Hepatocyte (in vitro differentiated cells): ENCODE measurements around the gene CBX6. TPM values are rescaled to one million over a fixed set of nuclear protein-coding genes. Genes with fewer than 3 reads are reported as not detected.
A peak's percentile ranks its signal among the peaks of the same experiment; 100 is the strongest.

Experiments used
- DNase-seq: peaks from one replicate; pipeline ENCODE4 v3.0.0-alpha.2; 2016; ENCODE audit warnings: low spot score
- H2AFZ ChIP-seq: fragments of 200-600 bp; sonication (generic); 2 replicates; pipeline ENCODE4 v1.6.0; 2016; ENCODE audit warnings: antibody characterized with exemption, mild to moderate bottlenecking
- H3K27ac ChIP-seq: fragments of 200-600 bp; sonication (generic); 2 replicates; pipeline ENCODE4 v1.5.1; 2016; ENCODE audit warnings: mild to moderate bottlenecking
- H3K27me3 ChIP-seq: fragments of 200-600 bp; sonication (generic); 2 replicates; pipeline ENCODE4 v1.6.1; 2016
- H3K36me3 ChIP-seq: fragments of 200-600 bp; sonication (generic); replicated peaks from 2 replicates; pipeline ENCODE4 v1.5.1; 2016; ENCODE audit warnings: low read depth; ENCODE audit not compliant: insufficient read depth
- H3K4me1 ChIP-seq: fragments of 200-600 bp; sonication (generic); 2 replicates; pipeline ENCODE4 v1.5.1; 2016; ENCODE audit warnings: mild to moderate bottlenecking, moderate library complexity; ENCODE audit not compliant: insufficient read depth
- H3K4me2 ChIP-seq: fragments of 200-600 bp; sonication (generic); 2 replicates; pipeline ENCODE4 v1.6.0; 2016
- H3K4me3 ChIP-seq: fragments of 200-600 bp; sonication (generic); 2 replicates; pipeline ENCODE4 v1.5.1; 2016; ENCODE audit warnings: mild to moderate bottlenecking
- H3K79me2 ChIP-seq: fragments of 200-600 bp; sonication (generic); 2 replicates; pipeline ENCODE4 v1.6.0; 2017; ENCODE audit warnings: mild to moderate bottlenecking
- H3K9me2 ChIP-seq: fragments of 200-600 bp; sonication (generic); replicated peaks from 2 replicates; pipeline ENCODE4 v1.6.0; 2017; ENCODE audit warnings: mild to moderate bottlenecking; ENCODE audit not compliant: insufficient read depth
- H3K9me3 ChIP-seq: fragments of 200-600 bp; sonication (generic); 2 replicates; pipeline ENCODE4 v1.5.1; 2016; ENCODE audit warnings: low read depth, mild to moderate bottlenecking
- H4K20me1 ChIP-seq: fragments of 200-600 bp; sonication (generic); 2 replicates; pipeline ENCODE4 v1.6.0; 2016; ENCODE audit warnings: mild to moderate bottlenecking; ENCODE audit not compliant: insufficient read depth, poor library complexity, severe bottlenecking
- CTCF ChIP-seq: fragments of 200-600 bp; sonication (generic); IDR thresholded peaks from 2 replicates; pipeline ENCODE4 v1.5.1; 2016; ENCODE audit warnings: antibody characterized with exemption, mild to moderate bottlenecking; ENCODE audit not compliant: poor library complexity
- EZH2 ChIP-seq: fragments of 200-600 bp; sonication (generic); IDR thresholded peaks from 2 replicates; pipeline ENCODE4 v1.6.1; 2016; ENCODE audit warnings: antibody characterized with exemption, mild to moderate bottlenecking, borderline replicate concordance
- EZH2phosphoT487 ChIP-seq: fragments of 200-600 bp; sonication (generic); IDR thresholded peaks from one replicate; pipeline ENCODE4 v1.6.1; 2018; ENCODE audit warnings: antibody characterized with exemption, mild to moderate bottlenecking, low read depth, moderate library complexity; ENCODE audit not compliant: unreplicated experiment, severe bottlenecking
- whole genome bisulfite sequencing: methylation state at CpG from one replicate; pipeline ENCODE4 v1.1.6; 2016; ENCODE audit warnings: low lambda C conversion rate; ENCODE audit errors: missing lambda C conversion rate; 5-methylcytosine and 5-hydroxymethylcytosine counted together
- polyA plus RNA-seq: library from polyadenylated mRNA; unstranded; fragments of >200 nt; fragmentation: Nextera tagmentation; extraction: Ambion mirVana; gene quantifications from 2 replicates; pipeline ENCODE4 v1.2.1, GENCODE V29; 2016
- total RNA-seq: library from RNA; depleted of rRNA; stranded (reverse); fragments of >200 nt; gene quantifications from 2 replicates; pipeline ENCODE4 v1.2.3, GENCODE V29; 2014

Gene CBX6
- total and polyA plus RNA-seq, 2 experiments from 2014 or later = 42.9 to 45.4 TPM

- Histone ChIP-seq H3K9me2 (no peaks in the 10 kb centered on the region), H4K20me1 (no peaks in the 10 kb centered on the region), H3K4me3 (no peak overlapping the region), H3K36me3 (no peaks in the 10 kb centered on the region), H3K4me2 (no peak overlapping the region), H3K27ac (no peak overlapping the region), H2AFZ (no peak overlapping the region), H3K79me2 (no peaks in the 10 kb centered on the region), H3K27me3 (no peaks in the 10 kb centered on the region), H3K4me1 (no peaks in the 10 kb centered on the region), H3K9me3 (no peaks in the 10 kb centered on the region)
- no peak for TF ChIP-seq CTCF
- TF ChIP-seq EZH2 = no peak
- no peak for TF ChIP-seq EZH2phosphoT487
- 72% methylated on average over 5 of the region's 5 CpGs for WGBS
- DNase-seq = no peak
Observed at GRCh38 chr22:38826801-38827200, 45.2 kb downstream of the CBX6 start.

GRCh38 chr22:38826386-38826785 is 45.6 kb downstream of the CBX6 start:
- TF ChIP-seq EZH2 = no peak
- no peak for TF ChIP-seq EZH2phosphoT487
- no peak for TF ChIP-seq CTCF
- no peak overlapping the region for H3K4me3 ChIP-seq
- H3K36me3 ChIP-seq = no peaks in the 10 kb centered on the region
- H3K4me1 ChIP-seq = no peaks in the 10 kb centered on the region
- no peaks in the 10 kb centered on the region for H3K9me2 ChIP-seq
- no peaks in the 10 kb centered on the region for H4K20me1 ChIP-seq
- no peak overlapping the region for H2AFZ ChIP-seq
- H3K27me3 ChIP-seq = no peaks in the 10 kb centered on the region
- no peak for DNase-seq
- H3K79me2 ChIP-seq = no peaks in the 10 kb centered on the region
- WGBS = 95% methylated on average over 16 of the region's 16 CpGs
- no peaks in the 10 kb centered on the region for H3K9me3 ChIP-seq
- H3K27ac ChIP-seq = no peak overlapping the region
- no peak overlapping the region for H3K4me2 ChIP-seq

DNA sequence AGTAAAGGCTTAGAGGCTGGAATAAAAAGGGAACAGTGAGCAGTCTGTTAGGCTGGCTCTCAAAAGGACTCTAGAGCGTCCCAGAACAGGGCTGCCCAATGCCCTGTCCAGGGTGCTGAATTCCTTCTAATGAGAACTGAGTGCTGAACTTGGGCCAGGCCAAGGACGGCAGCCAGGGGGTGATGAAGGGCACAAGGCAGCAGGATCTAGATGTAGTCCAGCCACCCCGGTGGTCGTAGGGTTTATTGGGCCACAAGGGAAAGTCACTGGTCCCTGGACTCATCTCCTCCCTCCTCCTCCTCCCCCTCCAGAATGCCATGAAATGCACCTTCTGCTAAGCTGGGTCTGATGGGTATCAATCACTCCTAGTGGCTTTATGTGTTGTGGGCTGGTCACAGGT is 47.4 kb downstream of the CBX6 start:
- WGBS = 6% methylated on average over 4 of the region's 4 CpGs
- Histone ChIP-seq H3K4me3 (no peak overlapping the region), H2AFZ (no peak overlapping the region), H3K9me2 (no peaks in the 10 kb centered on the region), H3K4me2 (no peak overlapping the region), H3K9me3 (no peaks in the 10 kb centered on the region), H3K79me2 (no peaks in the 10 kb centered on the region), H3K27me3 (no peaks in the 10 kb centered on the region), H4K20me1 (no peaks in the 10 kb centered on the region), H3K36me3 (no peaks in the 10 kb centered on the region), H3K4me1 (no peaks in the 10 kb centered on the region), H3K27ac (no peak overlapping the region)
- peak; percentile 92 for DNase-seq
- TF ChIP-seq CTCF (peak; percentile 43), EZH2phosphoT487 (no peak)

DNA sequence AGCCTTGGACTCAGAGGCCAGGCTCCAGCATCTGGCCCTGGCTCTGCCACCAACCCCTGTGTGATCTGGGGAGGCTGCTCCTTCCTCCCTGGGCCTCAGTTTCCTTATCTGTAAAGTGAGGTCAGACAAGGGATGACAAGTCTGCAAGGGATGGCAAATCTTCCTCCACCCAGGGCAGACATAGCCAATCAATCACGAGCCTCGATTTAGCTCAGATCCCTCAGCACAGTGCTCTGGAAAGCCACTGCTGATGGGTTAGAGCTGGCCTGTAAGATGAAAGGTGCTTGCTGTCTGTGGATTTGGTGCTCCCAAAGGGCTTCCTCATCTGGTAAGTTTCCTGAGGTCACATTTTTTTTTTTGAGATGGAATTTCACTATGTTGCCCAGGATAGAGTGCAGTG is 48.4 kb downstream of the CBX6 start:
- TF ChIP-seq CTCF (no peak), EZH2 (no peak), EZH2phosphoT487 (no peak)
- no peak overlapping the region for H3K4me3 ChIP-seq
- no peak overlapping the region for H3K27ac ChIP-seq
- H4K20me1 ChIP-seq = no peaks in the 10 kb centered on the region
- no peaks in the 10 kb centered on the region for H3K79me2 ChIP-seq
- no peaks in the 10 kb centered on the region for H3K27me3 ChIP-seq
- no peak overlapping the region for H2AFZ ChIP-seq
- no peaks in the 10 kb centered on the region for H3K9me2 ChIP-seq
- H3K4me1 ChIP-seq = no peaks in the 10 kb centered on the region
- no peak for DNase-seq
- H3K36me3 ChIP-seq = no peaks in the 10 kb centered on the region
- WGBS = 84% methylated on average over 2 of the region's 2 CpGs
- H3K9me3 ChIP-seq = no peaks in the 10 kb centered on the region
- H3K4me2 ChIP-seq = no peak overlapping the region
